NCI-H510A treated with DMSO at 0.1 percent for 48 hours (cell line): Measurements from ENCODE around the gene ABCC10.
"Not testable (repeated sequence)": the region's sequence is repeated elsewhere in the genome, so short reads cannot be mapped to it uniquely, and the experiment has no call there.

Source experiments
- DNase-seq: peaks from one replicate; lab custom pipeline; 2025; lab: John Stamatoyannopoulos, UW

The ABCC10 gene, protein sequence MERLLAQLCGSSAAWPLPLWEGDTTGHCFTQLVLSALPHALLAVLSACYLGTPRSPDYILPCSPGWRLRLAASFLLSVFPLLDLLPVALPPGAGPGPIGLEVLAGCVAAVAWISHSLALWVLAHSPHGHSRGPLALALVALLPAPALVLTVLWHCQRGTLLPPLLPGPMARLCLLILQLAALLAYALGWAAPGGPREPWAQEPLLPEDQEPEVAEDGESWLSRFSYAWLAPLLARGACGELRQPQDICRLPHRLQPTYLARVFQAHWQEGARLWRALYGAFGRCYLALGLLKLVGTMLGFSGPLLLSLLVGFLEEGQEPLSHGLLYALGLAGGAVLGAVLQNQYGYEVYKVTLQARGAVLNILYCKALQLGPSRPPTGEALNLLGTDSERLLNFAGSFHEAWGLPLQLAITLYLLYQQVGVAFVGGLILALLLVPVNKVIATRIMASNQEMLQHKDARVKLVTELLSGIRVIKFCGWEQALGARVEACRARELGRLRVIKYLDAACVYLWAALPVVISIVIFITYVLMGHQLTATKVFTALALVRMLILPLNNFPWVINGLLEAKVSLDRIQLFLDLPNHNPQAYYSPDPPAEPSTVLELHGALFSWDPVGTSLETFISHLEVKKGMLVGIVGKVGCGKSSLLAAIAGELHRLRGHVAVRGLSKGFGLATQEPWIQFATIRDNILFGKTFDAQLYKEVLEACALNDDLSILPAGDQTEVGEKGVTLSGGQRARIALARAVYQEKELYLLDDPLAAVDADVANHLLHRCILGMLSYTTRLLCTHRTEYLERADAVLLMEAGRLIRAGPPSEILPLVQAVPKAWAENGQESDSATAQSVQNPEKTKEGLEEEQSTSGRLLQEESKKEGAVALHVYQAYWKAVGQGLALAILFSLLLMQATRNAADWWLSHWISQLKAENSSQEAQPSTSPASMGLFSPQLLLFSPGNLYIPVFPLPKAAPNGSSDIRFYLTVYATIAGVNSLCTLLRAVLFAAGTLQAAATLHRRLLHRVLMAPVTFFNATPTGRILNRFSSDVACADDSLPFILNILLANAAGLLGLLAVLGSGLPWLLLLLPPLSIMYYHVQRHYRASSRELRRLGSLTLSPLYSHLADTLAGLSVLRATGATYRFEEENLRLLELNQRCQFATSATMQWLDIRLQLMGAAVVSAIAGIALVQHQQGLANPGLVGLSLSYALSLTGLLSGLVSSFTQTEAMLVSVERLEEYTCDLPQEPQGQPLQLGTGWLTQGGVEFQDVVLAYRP (N-terminal part only)

DNA sequence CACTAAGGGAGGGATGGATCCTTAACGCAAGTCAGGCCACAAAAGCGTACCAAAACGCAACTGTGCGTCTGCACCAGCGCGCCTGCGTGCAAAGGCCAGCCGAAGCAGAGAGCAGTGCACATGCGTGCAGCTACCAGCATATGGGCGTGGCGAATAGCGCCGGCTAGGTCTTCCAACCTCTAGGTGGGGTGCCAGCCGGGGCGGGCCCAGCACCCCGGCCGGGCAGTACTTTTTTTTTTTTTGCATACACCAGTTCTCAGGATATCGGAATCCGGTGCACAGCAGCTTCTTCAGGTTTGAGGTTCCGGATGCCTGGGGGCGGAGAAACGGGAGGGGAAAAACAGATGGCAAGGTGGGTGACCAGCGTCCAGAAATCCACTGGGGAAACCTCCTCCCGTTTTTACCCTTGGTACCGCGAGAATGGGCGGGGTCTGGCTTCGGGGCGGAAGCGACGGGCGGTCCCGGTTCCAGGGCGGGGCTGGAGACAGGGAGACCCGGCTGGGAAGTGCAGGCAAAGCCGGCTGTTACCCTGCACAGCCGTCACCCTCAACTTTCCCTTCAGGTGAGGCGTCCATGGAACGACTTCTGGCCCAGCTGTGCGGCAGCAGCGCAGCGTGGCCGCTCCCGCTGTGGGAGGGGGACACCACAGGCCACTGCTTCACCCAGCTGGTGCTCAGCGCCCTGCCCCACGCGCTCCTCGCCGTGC, at the start of gene ABCC10:
ABCC10 (plus strand) TSS at position 136 of the 706 bp plus-strand sequence; CDS start at position 574, 438 bp downstream.
- peak; percentile 99 for DNase-seq

DNA sequence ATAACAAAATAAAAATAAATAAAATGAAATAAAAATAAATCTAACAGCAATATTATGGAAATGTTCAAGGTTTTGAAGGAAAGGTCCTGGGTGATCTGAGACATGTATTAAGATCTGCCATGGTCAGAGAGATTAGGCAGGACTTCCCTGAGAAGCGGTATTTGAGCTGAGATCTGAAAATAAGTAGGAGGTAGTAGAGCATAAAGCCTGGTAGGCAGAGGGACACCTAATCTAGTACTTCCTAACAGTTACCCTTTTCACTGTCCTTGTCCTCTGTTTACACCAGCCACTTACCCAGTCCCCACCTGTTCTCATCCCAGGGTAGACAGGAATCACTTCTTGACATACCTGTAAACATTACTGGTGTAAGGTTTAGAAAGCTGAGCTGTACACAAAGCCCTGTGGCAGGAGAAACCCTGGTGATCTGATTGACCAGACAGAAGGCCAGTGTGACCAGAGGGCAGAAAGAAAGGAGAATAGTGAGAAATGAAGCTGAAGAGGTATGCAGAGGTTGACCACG, 49.6 kb upstream of the ABCC10 start:
- DNase-seq: peak; percentile 40

DNA sequence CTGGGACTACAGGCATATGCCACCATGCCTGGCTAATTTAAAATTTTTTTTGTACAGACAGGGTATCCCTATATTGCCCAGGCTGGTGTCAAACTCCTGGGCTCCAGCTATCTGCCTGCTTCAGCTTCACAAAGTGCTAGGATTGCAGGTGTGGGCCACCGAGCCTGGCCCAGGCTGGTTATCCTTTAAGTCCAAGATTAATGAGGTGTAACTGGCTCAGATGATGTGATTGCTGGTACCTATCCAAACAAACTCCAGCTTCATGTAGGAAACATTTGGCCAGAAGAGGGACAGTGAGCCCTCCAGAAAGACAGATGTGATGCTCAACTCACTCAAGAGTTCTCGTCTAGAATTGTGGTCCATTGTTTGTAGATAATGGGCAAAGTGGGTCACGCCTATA, 48.7 kb upstream of the ABCC10 start:
- peak; percentile 26 for DNase-seq

DNA sequence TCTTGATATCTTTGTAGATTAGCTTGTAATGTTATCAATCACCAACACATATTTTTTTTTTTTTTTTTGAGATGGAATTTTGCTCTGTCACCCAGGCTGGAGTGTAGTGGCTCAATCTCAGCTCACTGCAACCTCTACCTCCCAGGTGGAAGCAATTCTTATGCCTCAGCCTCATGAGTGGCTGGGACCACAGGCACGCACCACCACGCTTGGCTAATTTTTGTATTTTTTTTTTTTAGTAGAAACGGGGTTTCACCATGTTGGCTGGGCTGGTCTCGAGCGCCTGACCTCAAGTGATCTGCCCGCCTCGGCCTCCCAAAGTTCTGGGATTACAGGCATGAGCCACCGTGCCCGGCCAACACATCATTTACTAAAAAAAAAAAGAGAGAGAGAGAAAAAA, 46.5 kb upstream of the ABCC10 start:
- DNase-seq: not testable (repeated sequence)

DNA sequence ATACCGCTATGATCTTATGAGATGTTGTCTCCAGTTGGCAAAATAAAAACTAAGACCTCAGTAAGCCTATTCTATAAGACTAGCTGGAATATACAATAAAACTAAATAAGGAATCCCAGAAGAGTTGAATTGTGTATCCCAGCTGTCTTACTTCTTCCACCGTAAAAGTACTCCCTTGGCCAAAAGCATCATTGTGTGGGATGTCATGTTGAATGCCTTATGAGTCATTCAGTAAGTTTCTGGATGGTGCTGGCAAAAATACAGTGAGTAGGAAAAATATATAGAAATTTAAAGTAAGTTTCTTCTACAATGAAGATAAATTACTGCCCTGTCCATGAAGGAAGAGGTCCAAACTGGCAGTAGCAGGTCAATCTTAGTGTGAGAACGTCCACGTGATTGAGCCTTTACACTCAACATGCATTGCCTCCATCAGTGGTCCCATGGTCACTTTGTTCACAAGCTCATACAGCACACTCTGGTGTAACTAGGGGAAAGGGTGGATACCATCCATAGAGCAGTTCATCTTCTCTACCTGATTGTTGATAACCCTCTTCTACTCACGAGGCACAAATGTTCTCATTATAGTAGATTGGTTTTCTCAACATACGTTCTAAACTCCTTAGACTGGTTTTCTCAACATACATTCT, 44.2 kb upstream of the ABCC10 start:
- DNase-seq: no peak

DNA sequence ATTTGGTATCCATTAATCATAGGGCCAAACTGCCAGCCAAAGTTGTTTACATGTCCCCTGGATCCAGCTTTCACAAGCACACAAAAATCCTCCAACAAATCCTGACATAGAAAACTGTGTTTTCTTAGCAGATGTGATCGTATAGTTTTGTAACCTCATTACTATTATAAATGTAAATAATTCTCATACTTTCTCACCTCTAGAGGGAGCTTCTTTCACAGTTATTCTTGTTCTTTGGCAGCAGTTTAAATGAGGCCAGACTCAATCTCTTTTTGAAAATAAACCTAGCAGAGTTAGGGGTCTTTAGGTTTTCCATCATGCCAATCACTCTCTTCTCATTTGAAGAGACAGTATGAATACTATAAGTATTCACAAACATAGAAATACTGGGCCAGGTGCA, 40.8 kb upstream of the ABCC10 start:
- DNase-seq: peak; percentile 25

DNA sequence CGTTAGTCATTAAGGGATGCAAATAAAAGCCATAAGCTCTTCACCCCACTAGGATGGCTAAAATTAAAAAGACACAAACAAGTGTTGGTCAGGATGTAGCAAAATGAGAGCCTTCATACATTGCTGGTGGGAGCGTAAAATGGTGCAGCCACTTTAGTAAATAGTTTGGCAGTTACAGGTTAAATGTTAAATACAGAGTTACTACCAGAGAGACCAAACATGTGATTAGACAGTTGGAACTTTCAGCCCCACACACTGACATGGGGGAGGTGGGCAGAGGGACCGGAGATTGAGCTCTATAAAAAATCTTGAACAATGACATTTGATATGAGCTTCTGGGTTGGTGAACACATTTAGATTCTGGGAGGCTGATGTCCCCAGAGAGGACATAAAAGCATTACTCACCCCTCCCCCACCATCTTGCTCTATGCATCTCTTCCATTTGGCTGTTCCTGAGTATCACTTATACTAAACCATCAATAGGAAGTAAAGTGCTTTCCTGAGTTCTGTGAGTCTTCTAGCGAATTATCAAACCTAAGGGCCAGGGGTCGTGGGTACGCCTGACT, 37.5 kb upstream of the ABCC10 start:
- DNase-seq: no peak

DNA sequence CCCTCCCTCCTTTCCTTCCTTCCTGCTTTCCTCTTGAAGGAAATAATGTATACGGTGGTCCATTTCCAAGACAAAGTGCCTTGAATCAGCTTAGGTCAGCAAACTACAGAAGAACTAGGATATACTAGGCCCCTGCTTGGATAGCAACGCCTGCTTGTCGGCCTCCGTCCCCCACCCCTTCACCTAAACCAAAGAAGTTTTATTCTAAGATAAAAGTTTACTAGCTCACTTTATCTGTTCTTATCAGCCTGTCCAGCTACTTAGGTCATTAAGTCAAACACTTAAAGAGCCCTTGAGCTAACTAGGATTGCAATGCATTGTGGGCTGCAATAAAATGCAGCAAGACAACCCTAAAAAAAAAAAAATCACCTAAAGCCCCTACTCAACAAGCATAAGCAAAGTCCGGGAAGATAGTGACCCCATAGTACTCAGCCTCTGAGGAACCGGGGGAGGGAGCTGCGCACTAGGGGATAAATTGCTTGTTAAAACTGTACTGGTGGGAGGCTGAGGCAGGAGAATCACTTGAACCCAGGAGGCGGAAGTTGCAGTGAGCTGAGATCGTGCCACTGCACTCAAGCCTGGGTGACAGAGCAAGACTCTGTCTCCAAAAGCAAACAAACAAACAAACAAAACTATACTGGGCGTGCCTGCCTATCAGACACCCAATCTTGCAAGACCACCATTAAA, 36.4 kb upstream of the ABCC10 start:
- DNase-seq: not testable (repeated sequence)

DNA sequence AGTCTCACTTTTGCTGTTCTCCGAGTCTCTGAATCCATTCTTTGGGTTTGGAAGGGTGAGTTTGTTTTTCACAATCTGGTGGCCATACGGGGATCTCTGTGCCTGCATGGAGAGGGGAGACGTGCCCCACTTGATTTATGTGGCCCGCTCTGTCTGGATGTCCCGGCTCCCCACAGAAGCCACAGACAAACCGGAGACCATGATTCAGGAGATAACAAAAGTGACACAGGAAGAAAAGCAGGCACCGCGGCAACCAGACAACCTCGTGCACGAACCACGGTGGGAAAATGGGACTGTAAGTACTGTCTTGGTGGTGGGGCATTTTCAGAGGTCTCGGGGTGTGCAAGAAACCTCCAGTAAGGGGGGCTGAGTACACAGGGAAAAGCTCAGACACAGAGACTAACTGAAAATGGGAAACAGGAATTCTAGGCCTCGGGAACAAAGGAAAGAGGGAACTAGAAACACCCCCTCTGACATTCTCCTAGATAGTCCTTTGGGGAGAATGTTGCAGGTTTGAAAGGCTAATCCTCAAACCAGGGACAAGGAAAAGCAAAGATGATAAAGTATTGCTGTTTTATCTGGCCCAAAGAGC, 35.8 kb upstream of the ABCC10 start:
- no peak for DNase-seq

DNA sequence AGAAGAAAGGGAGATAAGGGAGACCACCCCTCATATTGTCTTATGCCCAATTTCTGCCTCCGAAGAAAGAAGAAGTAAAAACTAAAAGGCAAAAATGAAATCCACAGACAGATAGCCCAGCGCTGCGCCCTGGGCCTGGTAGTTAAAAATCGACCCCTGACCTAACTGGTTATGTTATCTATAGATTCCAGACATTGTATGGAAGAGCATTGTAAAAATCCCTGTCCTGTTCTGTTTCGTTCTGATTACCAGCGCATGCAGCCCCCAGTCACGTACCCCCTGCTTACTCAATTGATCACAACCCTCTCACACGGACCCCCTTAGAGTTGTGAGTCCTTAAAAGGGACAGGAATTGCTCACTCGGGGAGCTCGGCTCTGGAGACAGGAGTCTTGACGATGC, 34.2 kb upstream of the ABCC10 start:
- DNase-seq: not testable (repeated sequence)

DNA sequence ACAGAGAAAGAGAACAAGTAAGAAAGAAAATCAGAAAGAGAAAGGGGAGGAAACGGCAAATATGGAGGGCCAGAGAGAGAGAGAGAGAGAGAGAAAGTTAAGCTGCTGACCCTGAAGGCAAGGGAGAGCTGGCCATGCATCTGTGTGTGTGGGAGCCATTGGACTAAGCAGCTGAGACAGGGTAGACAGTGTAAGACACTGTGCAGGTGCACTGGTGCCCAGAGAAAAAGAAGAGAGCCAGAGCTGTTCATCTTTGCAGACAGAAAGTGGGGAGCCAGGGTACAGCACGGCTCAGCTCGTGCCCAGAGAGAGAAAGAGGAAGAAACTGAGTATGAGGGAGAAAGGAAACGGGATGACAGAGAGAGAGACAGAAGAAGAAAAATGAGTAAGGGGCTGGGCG, 33.7 kb upstream of the ABCC10 start:
- no peak for DNase-seq

DNA sequence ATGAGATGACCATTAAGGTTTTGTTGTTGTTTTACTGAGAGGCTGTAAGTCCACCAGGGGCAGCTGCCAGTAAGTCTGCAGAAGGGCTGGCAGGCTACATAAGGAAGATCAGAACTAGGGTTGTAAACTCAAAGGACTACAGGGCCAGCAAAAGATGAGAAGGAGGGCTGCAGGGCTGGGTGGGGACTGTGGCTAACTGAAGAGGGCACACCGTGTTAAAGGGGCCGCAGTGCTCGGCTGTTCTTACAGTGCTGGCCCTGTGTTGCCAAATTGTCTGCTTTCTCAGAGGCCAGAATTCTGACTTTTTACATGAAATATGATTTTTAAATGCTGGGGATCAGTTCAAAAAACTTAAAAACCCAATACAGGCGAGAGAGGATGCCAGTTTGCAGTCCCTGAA, 32.4 kb upstream of the ABCC10 start:
- DNase-seq: no peak

DNA sequence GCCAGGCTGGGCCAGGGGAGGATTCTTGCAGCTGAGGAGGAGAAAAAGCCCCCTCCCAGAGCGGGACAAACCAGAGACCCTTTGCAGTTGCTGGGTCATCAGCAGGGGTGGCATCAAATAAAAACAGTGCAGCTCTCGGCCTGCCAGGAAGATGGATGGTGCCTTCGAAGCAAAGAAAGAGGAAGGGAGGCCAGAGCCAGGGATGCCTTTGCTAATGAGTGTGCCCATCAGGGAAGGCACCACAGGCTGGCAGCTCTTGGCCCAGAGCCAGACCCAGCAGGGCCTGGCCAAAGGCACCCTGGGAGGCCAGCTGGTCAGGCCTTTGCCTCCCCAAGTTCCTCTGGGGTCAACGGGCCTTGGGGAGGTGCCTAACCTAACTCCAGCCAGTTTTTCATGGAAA, 31.6 kb upstream of the ABCC10 start:
- peak; percentile 75 for DNase-seq

DNA sequence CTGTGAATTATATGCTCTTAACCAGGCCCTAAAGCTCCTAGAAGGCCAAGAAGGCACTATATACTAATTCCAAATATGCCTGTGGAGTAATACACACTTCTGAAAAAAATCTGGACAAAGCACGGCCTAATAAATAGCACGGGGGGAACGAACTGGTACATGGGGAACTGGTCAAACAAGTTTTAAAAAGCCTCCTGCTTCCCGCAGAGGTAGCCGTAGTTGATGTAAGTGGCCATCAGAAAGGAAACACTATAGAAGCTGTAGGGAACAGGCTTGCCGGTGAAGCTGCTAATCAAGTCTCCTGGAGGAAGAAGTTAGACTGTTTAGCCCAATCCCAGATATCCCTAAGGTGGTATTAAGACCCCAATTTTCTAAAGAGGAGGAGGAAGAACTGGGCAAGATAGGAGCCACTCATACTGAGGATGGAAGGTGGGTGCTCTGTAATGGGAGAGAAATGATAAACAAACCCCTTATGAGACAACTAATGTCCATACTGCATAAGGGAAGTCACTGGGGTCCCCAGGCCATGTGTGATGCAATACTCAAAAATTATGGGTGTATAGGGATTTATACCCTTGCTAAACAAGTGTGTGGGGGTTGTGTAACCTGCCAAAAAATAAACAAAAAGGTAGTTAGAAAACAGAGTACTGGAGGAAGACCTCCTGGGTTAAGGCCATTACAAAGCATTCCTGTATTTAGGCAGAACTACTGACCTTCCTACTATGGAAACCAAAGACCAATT, 30.8 kb upstream of the ABCC10 start:
- peak; percentile 98 for DNase-seq

DNA sequence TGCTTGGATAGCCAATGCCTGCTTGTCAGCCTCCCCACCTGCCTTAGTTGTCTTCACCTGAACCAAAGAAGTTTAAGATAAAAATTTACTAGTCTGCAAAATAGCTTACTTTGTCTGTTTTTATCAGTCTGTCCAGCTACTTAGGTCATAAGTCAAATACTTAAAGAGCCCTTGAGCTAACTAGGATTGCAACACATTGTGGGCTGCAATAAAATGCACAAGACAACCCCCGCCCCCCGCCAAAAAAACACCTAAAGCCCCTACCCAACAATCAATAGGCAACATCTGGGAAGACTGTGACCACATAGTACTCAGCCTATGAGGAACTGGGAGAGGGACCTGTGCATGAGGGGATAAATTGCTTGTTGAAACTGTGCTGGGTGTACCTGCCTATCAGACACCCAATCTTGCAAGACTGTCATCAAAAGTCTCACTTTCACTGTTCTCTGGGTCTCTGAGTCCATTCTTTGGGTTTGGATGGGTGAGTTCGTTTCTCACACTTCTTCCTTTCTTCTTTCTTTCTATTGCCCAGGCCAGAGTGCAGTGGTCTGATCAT, 27.3 kb upstream of the ABCC10 start:
- DNase-seq: no peak

DNA sequence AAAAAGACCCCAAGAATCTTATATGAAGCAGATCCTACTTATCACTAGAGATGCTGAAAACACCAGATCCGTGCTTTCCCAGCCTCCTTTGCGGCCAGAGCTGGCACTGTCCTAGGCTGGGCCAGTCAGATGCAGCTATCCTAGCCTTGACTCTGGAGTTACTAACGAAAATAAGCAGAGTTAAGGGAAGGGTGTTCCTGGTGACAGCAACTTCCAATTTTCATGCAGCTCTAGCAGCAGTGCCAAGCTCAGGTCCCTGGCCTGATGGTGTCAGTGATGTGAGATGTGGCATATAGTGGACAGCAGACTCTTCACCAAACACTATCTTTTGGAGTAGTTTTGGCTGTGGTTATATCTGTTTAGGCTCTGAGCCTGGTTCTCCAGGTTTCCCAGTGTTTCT, 25.6 kb upstream of the ABCC10 start:
- DNase-seq: no peak

DNA sequence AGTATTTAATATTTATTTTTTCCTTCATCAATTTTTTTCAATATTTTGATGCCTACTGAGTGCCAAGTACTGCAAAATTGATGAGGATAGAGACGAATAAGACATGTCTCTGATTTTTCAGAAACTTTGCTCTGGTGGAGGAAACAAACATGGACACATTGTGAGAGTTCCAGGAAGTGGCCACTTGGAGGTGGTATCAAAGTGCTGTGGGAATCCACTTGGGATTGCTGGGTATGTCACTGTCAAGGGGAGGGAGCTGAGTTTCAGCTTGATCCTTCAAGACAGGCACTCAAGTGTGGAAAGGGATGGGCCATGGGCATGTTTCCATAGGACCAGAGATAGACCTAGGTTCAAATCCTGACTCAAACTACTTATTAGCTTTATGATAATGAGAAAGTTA, 24.5 kb upstream of the ABCC10 start:
- no peak for DNase-seq

DNA sequence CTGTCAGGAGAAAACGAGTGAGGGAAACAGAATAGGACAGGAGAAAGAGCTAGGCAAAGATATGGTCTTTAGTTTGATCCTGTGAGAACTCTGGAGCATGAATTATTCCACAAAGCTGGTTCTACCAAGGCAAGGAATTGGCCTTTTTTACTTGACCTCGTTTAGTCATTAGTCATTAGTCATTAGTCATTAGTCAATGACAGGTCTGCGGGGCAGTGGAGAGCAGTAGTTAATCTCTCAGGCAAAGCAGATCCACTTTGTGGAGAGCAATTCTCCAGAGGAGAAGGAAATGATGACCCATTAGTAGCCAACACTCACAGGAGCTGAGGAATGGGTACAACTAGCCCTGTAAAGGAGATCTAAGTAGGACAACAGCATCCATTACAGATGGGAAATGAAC, 22.0 kb upstream of the ABCC10 start:
- DNase-seq: no peak

DNA sequence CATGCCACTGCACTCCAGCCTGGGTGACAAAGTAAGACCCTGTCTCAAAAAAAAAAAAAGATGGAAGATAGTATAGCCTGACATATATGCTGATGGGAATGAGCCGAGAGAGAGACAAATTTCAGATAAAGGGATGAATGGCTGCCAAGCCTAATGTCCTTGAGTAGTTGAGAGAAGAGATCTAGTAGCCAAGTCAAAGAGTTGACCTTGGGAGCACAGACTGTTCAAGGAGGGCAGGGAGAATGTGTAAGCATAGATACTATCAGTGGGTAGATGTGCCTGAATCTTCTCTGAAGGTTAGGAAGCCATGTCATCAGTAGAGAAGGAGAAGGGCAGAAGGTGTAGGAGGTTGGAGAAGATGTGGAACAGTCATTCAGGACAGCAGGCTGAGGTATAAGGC, 20.0 kb upstream of the ABCC10 start:
- no peak for DNase-seq
